Measurements from ENCODE around the gene PRODH2. TPM values are rescaled to one million over a fixed set of nuclear protein-coding genes. Genes with fewer than 3 reads are reported as not detected.
"Not testable (repeated sequence)": the region's sequence is repeated elsewhere in the genome, so short reads cannot be mapped to it uniquely, and the experiment has no call there.

The PRODH2 gene
- total RNA-seq, 1 donor from 2014 or later, result not detected

DNA sequence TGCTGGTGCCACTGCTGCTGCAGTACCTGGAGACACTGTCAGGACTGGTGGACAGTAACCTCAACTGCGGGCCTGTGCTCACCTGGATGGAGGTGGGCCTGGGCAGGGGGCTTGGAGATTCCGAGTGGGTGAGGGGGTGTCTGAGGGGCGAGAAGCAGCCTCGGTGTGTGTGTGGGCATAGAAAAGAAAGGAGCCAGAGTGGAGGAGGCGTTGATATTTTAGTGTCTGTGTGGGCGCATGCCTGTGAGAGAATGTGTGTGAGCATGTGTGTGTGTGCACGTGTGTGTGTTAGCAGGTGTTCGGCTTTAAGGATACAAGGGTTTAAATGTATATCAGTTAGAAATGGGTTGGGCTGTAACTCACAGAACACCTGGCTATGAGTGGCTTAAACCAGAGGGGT is 33.6 kb downstream of the PRODH2 start:
- no peak for DNase-seq

GRCh38 chr19:35777961-35778360 is 34.7 kb downstream of the PRODH2 start:
- no peak for DNase-seq

GRCh38 chr19:35777086-35777841 is 35.4 kb downstream of the PRODH2 start:
- no peak for DNase-seq

GRCh38 chr19:35776102-35776788 is 36.4 kb downstream of the PRODH2 start:
- no peak for DNase-seq

DNA sequence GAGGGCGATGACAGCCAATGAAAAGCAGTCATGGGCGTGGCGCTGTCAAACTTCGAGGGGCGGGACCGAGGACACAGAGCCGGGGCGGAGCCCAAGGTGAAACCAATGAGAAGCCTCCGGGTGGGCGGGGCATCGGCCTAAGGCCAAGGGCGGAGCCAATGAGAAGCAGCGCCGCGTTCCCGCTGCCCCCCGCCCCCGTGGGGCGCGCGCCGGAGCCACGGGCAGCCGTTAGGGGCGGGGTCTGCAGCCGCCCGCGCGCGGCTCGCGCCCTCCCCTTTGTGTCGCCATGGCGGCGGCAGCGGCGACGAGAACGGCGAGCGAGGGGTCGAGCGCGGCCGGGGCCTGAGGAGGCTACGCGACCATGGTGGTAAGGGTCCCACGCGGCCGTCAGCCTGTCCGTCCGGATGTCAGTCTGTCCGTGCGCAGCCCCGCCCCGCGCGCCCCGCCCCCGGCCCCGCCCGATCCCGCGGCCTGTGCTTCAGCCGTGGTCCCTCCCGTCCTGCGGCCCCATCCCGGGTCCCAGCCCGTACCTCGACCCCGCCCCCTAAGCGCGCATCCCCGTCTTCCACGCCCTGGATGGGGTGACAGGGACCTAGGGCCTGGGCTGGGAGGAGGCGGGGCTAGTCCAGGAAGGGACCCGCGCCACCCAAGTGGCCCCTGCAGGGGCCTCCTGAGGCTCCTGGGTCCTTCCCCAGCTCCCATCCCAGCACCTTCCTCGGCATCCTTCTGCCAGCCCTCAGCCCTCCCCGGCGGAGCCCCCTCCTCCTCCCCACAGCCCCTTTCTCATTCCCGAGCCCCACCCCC is 37.1 kb downstream of the PRODH2 start, which contains the start of gene ARHGAP33:
Gene ARHGAP33, plus strand, starts transcription at position 267 of the 804 bp plus-strand sequence. Its CDS starts 95 bp downstream, at position 362.
- peak; percentile 97 for DNase-seq

DNA sequence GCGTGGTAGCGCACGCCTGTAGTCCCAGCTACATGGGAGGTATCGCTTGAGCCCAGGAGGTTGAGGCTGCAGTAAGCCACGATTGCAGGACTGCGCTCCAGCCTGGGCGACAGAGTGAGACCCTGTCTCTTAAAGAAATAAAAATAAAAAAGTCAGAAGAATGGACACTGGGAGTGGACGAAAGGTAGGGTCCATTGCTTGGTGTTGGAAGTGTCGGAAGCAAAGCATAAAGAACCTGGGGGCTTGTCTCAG is 37.7 kb downstream of the PRODH2 start:
- no peak for DNase-seq

- no peak for DNase-seq
These were observed 38.2 kb downstream of the PRODH2 start for GRCh38 chr19:35774274-35775045.

DNA sequence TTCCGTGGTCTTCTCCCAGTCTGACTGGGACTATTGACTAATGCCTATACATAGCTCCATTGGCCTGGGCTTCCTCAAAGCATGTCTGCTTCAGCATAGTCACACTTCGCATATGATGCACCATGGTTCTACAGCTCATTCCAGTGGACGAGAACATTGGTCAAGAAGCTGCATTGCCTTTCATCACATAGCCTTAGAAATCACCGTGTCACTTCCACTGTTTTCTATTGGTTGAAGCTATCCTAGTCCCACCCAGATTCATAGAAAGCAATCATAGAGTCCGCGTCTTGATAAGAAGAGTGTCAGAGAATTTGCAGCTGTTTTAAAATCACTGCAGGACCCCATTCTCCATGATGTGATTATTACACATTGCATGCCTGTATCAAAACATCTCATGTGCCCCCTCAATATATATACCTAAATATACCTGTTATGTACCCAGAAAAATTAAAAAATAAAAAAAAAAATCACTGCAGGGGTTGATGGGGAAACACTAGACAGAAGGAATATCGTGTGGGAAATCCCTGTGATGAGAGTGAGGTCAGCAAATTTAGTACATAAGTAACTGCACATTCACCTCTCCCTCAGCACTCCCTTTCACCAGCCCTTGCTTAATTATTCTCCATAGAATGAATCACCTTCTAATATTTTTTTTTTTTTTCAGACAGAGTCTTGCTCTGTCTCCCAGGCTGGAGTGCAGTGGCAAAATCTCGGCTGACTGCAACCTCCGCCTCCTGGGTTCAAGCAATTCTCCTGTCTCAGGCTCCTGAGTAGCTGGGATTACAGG is 39.4 kb downstream of the PRODH2 start:
- DNase-seq, result no peak

GRCh38 chr19:35772362-35772761 is 40.3 kb downstream of the PRODH2 start:
- DNase-seq, result not testable (repeated sequence)

GRCh38 chr19:35768082-35768421 is 44.6 kb downstream of the PRODH2 start:
- no peak for DNase-seq

DNA sequence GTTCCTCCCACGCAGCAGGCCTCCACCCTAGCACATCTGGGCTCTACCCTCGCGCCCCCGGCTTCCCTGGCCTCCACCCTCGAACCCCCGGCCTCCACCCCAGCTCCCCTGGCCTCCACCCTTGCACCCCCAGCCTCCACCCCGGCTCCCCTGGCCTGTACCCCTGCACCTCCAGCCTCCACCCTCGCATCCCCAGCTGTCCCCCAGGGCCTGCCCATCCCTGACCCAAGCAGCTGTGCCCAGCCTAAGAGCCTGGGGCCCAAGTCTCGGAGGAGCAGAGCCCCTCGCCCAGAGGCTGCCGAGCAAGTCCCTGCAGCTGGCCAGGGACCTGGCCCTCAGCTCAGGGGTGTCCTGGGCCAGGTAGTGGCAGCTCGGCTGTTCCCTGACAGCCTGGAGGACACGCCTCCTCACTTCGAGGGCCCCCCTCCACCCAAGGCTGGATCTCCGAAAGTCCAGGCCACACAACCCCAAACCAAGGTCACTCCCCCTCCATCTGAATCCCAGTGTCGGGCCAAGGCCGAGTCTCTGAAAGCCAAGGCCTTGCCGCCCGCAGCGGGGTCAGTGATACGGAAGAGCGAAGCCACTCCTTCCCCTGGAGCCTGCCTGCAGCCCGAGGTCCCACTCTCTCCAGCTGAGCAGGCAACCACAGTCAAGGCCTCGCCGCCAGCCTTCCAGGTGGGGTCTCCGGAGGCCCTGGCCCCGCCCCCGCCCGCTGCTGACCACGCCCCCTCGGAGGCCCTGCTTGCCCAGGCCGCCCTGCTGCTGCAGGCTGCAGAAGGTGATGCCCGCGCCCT is 45.2 kb downstream of the PRODH2 start:
- no peak for DNase-seq

- DNase-seq, result no peak
These were observed 46.0 kb downstream of the PRODH2 start for GRCh38 chr19:35766571-35767104.

- no peak for DNase-seq
These were observed 48.0 kb downstream of the PRODH2 start for GRCh38 chr19:35764432-35765315.

DNA sequence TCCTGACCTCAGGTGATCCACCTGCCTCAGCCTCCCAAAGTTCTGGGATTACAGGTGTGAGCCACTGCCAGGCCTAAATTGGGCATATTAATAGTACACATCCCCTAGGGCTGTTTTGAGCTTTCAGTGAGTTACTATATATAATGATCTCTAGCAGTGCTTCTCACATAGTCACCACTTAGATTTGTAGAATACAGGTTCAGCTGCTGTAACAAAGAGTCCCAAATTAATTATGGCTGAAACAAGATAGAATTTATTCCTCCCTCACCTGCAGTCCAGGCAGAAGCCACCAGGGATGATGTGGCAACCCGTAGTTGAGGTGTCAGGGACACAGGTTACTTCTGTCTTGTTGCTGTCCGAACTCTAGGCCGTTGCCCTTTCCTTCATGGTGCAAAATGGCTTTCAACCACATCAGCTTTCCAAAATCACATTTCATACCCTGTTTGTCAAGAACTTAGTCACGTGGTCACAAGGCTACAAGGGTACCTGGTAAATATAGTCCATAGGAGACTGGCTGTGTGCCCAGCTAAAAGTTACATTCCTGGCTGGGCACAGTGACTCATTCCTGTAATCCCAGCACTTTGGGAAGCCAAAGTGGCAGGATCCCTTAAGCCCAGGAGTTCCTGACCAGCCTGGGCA is 51.8 kb downstream of the PRODH2 start:
- no peak for DNase-seq

DNA sequence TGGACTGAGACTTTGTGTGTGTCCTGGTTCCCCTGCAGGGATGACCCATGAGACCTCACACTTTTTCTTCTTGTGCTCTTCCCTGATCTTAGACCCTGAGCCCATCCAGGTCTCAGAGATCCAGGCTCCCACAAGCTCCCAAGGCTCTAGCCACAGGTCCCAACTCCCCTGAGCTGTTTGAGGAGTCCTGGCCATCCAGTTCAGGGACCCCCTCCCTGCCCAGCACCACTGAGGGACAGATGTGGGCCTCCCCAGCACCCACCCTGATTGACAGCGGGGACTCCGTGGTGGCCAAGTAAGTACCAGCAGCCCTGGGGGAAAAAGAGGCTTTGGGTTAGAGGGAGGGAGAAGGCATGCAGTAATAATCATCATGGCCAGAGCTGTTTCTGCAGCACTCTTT is 52.9 kb downstream of the PRODH2 start:
- no peak for DNase-seq

DNA sequence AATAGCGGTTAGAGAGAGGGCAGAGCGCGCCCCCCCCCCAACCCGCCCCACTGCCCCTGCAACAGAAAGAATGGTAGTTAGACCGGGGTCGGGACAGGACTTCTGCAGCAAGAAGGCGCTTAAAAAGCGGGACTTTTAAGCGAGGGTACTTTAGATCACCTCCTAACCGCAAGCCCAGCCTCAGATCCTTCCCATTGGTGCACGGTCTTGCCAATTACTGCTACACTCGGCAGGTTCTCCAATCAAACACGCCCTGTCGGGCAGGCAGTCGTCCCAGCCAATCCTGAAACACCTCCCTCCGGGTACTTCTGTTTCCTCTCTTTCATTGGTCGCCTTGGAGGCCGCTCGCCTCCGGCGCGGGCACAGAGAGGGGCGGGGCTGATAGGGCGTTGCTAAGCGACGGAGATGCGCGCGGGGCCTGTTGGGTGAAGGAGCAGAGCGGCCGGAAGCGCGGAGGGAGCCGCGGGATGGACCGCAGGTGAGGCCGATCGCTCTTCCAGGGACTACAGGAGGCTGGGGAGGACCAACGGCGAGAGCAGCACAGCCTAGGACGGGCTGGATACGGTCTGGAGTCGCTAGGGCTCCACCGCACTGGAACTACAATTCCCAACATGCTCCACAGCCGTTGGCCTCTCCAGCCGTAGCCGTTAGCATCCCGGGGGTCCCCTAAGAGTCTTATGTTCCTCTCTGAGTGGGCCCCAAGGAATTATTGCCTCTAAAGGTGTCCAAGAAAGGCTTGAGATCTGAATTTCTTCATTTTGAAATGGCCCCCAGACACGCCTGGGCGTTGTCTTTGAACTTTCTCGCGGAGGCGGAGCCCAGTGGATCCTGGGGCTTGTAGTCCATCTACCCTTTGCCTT is 54.7 kb downstream of the PRODH2 start, which contains the start of gene PROSER3:
Gene PROSER3, plus strand, starts transcription at position 428 of the 860 bp plus-strand sequence. Its CDS starts 40 bp downstream, at position 468.
- DNase-seq, result peak; percentile 97

DNA sequence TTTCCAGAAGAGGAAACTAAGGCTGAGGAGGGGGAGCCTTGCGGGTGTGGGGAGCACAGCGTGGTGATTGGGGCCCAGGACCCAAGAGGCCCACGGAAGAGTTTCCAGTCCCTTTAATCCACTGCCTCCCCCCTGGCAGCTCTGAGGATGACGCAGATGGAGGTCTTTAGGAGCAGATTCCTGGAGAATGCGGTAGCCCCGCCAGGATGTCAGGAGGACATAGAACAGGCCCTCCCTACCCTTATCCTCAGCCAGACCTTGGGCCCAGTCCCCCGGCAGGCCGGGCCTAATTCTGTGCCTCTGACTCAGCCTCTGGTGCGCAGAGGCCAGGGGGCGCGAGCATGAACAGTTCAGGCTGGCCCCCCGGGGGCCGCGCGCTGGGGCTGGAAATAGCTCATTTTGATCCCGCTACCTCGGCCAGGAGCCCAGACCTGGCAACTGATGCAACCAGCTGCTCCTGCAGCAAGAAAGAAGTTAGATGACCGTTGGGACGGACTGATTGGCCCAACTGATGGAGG is 55.4 kb downstream of the PRODH2 start:
- DNase-seq, result peak; percentile 48

Measured in occipital lobe (tissue), 2 donors.